Gastrocnemius medialis (tissue), 4 donors: Measurements from ENCODE around the gene PCDHA13.

ENCODE experiments used
- CTCF ChIP-seq, 5 experiments: fragments of 450-650 bp in 3 of 5; fragments of 200-600 bp in 2 of 5; sonication (generic) in 2 of 5; IDR thresholded peaks in 4 of 5; conservative IDR thresholded peaks in 1 of 5; 1 replicate in 4 of 5; 2 replicates in 1 of 5; pipeline ENCODE4 v1.5.1; 2016 to 2019; ENCODE audit warnings: antibody characterized with exemption in 5 of 5, mild to moderate bottlenecking in 3 of 5, moderate library complexity in 3 of 5
- POLR2A ChIP-seq, 2 donors: fragments of 450-650 bp; IDR thresholded peaks; one replicate each; pipeline ENCODE4 v1.6.1; 2017; ENCODE audit warnings: antibody characterized with exemption in 2 of 2, mild to moderate bottlenecking in 2 of 2, moderate library complexity in 2 of 2

GRCh38 chr5:140857987-140858240 lies 24.0 kb upstream of the PCDHA13 start:
- TF ChIP-seq CTCF (IDR thresholded peaks at IDR 0.05 in 4 of 5, conservative IDR thresholded peaks at IDR 0.05 in 1 of 5) (no peak), POLR2A (IDR thresholded peaks at IDR 0.05) (no peak)
